Stimulated activated CD8-positive, alpha-beta memory T cell treated with anti-CD3 and anti-CD28 coated beads, Interleukin-4, amount 100 ng/mL, for 48 hours (primary cell): ENCODE data around the gene METTL1.

Experiments used
- DNase-seq: peaks from one replicate; pipeline ENCODE4 v3.0.0-alpha.2; 2020

The METTL1 gene

DNA sequence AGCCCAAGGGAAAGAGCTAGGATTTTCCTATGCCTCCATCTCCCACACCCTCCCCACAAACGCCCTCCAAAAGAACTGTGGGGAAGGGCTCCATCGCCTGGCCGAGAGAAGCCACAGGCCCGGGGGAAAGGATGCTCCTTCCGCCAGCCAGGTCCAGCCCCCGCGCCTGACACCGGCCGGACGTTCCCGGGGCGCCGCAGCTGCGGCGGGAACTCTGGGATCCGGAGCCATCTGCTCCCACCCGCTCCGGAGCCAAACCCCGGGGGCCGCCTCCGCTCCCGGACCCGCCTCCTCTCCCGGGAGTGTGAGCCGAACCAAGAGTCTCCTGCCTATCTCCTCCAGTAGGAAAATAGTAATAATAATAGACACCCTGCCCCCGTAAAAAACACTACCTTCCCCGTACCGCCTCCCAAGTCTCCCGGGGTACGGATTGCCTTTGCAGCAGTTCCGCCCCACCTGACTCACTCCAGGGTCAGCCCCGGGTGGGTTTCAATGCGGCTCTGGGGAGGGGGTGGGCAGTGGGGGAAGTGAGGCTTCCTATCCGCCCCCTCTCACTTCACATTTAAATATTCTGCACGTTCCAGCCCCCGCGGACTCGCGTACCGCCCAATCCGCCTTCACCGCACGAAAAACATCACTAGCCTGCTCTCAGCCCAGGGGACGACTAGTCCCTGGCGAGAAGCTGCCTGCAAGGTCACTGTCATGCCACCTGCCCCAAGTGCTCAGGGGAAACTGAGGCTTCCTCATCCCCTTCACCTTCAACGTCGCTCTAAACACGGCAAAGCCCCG lies 35.8 kb downstream of the METTL1 start:
- DNase-seq: no peak

DNA sequence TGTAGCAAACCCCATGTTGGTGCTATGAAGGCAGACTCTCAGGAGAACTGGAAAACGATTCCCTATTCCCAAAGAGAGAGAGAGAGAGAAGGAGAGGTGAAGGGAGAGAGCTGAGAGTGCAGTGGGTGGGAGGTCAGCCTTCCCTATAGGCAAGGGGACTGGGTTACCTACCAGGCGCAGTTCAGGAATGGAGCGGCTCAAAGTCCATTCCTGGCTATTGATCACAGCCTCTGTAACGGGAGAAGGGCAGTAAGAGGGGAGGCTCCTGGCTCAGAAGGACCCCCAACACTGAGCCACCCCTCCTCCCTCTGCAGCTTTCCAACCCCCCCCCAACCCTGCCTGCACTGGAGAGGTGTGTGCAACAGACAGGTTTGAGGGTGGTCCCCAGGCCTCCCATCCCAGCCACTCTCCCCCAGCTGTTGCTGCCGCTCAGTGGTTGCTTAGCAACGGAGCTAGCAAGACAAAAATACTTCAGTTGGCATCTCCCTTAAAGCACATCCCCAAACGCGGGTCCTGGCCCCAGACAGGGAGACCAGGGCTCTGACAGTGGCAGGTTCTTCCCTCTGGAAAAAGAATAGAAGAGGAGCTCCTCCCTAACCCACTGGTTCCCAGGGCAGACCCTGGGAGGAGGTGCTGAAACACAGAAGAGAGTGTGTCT lies 36.6 kb downstream of the METTL1 start:
- DNase-seq: no peak

DNA sequence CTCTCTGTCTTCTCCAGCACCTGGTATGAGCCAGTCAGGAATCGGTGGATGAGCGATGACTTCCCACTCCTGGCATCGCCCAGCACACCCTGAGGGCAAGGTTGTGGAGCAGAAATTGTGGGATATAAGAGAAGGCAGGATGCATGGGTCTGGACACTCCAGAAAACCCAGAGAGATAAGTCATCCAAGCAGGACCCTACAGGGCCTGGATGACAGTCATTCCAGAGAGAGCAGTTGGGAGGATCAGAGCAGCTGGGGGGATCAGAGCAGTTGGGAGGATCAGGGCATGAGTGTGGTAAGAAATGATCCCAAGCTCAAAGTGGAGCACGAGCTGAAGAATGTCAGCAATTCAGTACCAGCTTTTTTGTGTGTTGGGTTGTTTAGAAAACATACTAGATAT lies 37.3 kb downstream of the METTL1 start:
- no peak for DNase-seq

- DNase-seq: no peak
Observed at GRCh38 chr12:57733928-57734327, 38.0 kb downstream of the METTL1 start.

DNA sequence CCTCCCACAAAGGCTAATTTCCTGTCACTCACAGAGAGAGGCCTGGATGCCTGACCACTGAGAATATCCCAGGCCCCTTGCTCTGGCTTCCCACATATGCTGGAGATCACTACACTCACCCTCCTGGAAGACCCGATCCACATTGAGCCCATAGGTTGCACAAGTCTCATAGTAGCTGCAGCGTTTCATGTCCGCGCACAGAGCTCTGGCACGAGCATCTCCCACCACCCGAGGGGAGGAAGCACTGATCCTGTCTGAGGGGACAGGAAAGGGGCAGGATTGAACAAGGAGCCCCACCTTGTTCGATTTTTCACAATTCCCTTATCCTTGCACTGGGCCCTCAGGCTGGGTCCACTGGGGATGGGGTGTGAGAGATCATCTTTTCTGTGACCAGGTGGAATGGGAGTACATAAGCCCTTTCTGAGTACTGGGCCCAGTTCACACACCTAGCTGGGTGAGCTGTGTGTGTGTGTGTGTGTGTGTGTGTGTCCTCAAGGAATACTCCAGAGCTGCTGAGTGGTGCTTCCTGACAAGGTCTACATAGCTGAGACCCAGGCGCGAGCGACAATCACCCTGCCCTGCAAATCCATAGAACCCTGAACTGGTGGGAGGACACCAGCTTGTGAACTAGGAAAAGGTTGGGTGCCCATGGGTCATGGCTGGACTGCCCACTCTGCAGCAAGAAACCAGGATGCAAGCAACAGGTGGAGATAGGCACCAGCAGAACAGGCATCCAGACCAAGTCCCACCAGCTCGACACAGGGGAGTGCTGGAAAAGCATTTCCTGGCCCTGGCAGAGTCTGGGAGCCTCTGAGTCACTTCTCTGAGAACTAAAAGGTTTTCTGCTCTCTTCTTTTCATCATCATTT lies 38.9 kb downstream of the METTL1 start:
- no peak for DNase-seq

DNA sequence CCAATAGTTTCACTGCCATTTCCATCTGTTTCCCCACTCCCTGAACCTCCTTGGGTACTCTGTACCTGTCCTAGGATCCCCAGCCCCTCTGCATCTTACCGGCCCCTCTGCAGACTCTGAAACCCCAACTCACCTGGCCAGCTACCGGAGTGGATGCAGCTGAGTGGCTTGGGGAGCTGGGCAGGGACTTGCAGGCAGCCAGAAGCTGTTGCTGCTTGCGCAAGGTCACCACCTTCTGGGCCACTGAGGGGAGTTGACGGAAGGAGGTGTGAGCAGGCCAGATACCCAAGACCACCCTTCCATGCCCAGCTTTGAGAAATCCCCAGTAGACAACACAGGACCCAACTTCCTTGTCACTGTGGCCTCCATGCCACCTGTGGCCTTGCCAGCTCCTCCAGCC lies 39.6 kb downstream of the METTL1 start:
- no peak for DNase-seq

GRCh38 chr12:57731411-57732080 lies 40.4 kb downstream of the METTL1 start:
- no peak for DNase-seq

- DNase-seq: no peak
Observed at GRCh38 chr12:57730336-57731067, 41.4 kb downstream of the METTL1 start.

GRCh38 chr12:57729321-57729844 lies 42.5 kb downstream of the METTL1 start:
- no peak for DNase-seq

- DNase-seq: peak; percentile 16
Observed at GRCh38 chr12:57727758-57728395, 44.0 kb downstream of the METTL1 start.

GRCh38 chr12:57726884-57727757 lies 44.8 kb downstream of the METTL1 start:
- DNase-seq: peak; percentile 14

- peak; percentile 52 for DNase-seq
Observed at GRCh38 chr12:57726151-57726883, 45.6 kb downstream of the METTL1 start.

GRCh38 chr12:57725851-57726150 lies 46.1 kb downstream of the METTL1 start:
- DNase-seq: no peak

DNA sequence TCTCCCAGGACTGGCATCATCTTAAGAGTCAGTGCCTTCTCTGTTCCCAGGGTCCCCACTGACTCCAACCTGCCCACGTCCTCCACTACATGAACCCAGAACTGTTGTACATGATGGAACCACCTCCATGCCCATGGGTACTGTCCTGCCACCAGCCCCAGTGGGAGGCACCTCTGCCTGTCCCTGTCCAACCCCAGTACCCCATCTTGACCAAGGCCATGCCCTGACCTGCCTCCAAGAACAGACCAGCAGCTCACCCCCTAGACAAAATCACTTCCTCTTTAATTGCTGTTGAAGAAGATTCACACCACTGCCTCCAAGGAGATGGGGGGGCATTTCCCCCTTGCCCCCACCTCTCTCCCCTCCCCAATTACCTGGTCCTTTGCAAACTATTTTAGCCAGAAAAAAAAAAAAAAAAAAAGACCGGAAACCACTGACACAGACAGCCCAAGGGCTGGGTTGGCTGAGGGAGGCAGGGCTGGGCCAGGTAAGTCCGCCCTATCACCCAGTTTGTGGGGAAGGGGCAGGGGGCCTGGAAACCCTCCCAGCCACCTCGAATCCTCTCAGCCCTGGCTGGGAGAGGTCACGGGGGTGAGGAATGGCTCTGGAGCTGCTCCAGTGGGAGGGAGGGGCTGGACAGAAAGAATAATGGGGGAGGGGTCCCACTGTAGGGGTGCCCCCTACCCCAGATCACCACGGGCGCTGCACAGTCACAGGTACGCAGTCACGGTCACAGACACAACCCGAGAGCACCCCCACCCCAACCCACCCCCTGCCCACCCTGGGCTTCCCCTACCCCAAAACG lies 46.8 kb downstream of the METTL1 start:
- peak; percentile 21 for DNase-seq

DNA sequence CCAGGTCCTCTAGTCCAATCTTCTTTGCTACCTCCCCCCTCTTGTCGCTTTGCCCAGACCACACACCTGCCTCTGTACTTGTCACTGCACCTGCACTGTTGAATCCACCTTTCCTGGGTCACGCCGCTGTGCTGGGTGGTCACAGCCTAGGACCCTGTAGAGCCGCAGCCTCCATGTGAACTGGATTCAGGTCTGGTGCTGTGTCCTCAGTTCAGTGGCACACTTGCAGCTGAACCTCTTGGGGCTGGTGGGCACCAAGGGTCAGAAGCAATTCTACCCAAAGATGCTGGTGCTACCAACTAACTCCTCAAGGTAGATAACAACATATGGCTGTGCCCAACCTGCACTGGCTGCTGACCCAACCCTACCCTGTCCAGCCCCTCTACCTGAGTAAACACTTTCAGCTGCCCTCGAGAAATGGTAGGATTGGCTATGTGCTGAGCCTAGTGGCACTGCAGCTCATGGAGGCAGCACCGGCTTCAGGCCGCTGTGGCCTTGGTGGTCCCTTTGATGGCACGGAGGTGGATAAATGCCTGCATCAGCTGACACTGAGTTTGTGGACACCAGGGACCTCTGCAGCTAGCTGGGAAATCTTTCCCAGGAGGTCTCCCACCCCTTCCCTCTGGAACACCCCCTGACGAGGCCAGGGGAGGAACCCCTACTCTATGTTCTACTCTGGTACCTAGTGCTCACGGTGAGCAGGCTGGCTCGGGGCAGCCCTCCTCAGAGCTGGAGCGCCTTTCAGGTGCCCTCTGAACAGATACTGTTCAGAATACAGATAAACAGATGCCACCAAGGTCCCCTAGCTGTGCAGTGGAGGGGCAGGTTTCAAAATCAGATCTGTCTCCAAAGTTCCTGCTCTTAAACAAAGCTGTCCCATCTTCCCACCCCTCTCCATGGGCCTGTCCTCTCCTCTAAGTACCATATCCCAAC lies 47.6 kb downstream of the METTL1 start:
- peak; percentile 23 for DNase-seq

DNA sequence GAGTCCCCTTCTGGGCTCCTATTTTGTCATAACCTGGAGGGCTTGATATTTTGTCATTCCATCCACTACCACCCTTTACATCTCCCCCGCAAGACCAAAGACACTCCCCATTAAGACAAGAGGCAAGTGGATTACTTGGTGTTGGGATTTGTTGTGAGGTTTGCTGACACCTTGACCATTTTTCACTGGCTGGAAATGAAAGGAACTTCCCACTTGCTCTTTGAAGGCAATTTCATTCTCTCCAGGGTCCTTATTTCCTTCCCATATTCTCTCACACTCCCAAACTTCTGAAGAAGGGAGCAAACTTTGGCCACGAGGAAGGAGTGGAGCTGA lies 48.3 kb downstream of the METTL1 start:
- DNase-seq: no peak

GRCh38 chr12:57722716-57723629 lies 48.9 kb downstream of the METTL1 start:
- DNase-seq: peak; percentile 18
